Measurements from ENCODE around the gene ZNF580.
A peak's percentile ranks its signal among the peaks of the same experiment; 100 is the strongest.

Gene ZNF580

GRCh38 chr19:55674841-55675660, 34.2 kb downstream of the ZNF580 start, which contains the start of gene EPN1 (continued):
- TF ChIP-seq PATZ1 (tag by site-specific recombination; IDR thresholded peaks at IDR 0.05), result peak; percentile 70; the same call in 1 of the 2 replicates
- TF ChIP-seq ZBTB6 (tag by site-specific recombination; IDR thresholded peaks at IDR 0.05), result peak; percentile 13; the same call in 1 of the 2 replicates
- TF ChIP-seq ZNF629 (tag by site-specific recombination; IDR thresholded peaks at IDR 0.05), result peak; percentile 93
- peak; percentile 88 for TF ChIP-seq ZXDB (tag by site-specific recombination; IDR thresholded peaks at IDR 0.05)
- TF ChIP-seq ZSCAN16 (tag by site-specific recombination; IDR thresholded peaks at IDR 0.05), result no peak
- TF ChIP-seq ZNF660 (tag by site-specific recombination; IDR thresholded peaks at IDR 0.05), result peak; percentile 50; the same call in 1 of the 2 replicates
- no peak for TF ChIP-seq ZNF792 (tag by site-specific recombination; IDR thresholded peaks at IDR 0.05)
- TF ChIP-seq ZNF555 (tag by site-specific recombination; conservative IDR thresholded peaks at IDR 0.05), result no peak
- peak; percentile 76 for TF ChIP-seq ZFHX2 (tag by site-specific recombination; conservative IDR thresholded peaks at IDR 0.05)
- peak; percentile 77 for TF ChIP-seq GLIS1 (tag by site-specific recombination; IDR thresholded peaks at IDR 0.05)
- no peak; the same call in 1 of the 2 replicates for TF ChIP-seq ZNF76 (tag by site-specific recombination; IDR thresholded peaks at IDR 0.05; ENCODE audit: borderline replicate concordance, low read depth)
- peak; percentile 30; the same call in 1 of the 2 replicates for TF ChIP-seq ZBTB48 (tag by site-specific recombination; IDR thresholded peaks at IDR 0.05)
- TF ChIP-seq ZNF148 (tag by site-specific recombination; IDR thresholded peaks at IDR 0.05; ENCODE audit: borderline replicate concordance), result no peak
- TF ChIP-seq PBX3 (CRISPR knock-in tag; IDR thresholded peaks at IDR 0.05), result no peak; the same call in 1 of the 2 replicates
- peak; percentile 68 for TF ChIP-seq EGR2 (tag by site-specific recombination; IDR thresholded peaks at IDR 0.05; ENCODE audit: low read depth)

- POLR2A ChIA-PET, result no interaction called here
- peak overlapping the region; percentile 99 for H3K4me3 ChIP-seq (ENCODE audit: low read depth, low read length)
- TF ChIP-seq ZNF335 (tag by site-specific recombination; conservative IDR thresholded peaks at IDR 0.05) (peak; percentile 79), ZNF426 (tag by site-specific recombination; IDR thresholded peaks at IDR 0.05) (no peak)
- peaks cover 19% of the 10 kb centered on the region for H3K4me1 ChIP-seq (ENCODE audit: control insufficient read depth, insufficient read depth, low read length)
- CTCF ChIA-PET, result interaction anchor here (0.8 to 1.4 kb wide), 5 partner anchors 21 to 359 kb away, joined by 3 to 5 read pairs (median 4); no protein-coding TSS in a partner anchor
- H3K27ac ChIP-seq (ENCODE audit: extremely low read depth, low read depth, low read length), result peak overlapping the region; percentile 76
- peaks cover 11 to 59% of the 10 kb centered on the region in 2 experiments; a peak in 2 of 3 replicates for H3K36me3 ChIP-seq (ENCODE audit: control insufficient read depth in 2 of 2, insufficient read depth in 1 of 2, low read length in 2 of 2)
- no peaks in the 10 kb centered on the region for H3K9me3 ChIP-seq (ENCODE audit: control insufficient read depth, insufficient read depth, low read depth, low read length)
Measured at GRCh38 chr19:55675661-55676354, 35.0 kb downstream of the ZNF580 start.

Measured in HEK293 (cell line).